Cardiac muscle cell (in vitro differentiated cells and primary cell): ENCODE results near the gene SPTB. TPM values are rescaled to one million over a fixed set of nuclear protein-coding genes. Genes with fewer than 3 reads are reported as not detected.

Experiments
- DNase-seq, 2 donors: peaks; one replicate each; pipeline versions ENCODE4 v3.0.0 to v3.0.0-alpha.2; 2010 to 2017; ENCODE audit warnings: low read depth in 1 of 2, low spot score in 1 of 2
- H3K27ac ChIP-seq: fragments of 200-600 bp; sonication (generic); 2 replicates; pipeline ENCODE4 v1.5.1; 2016
- H3K27me3 ChIP-seq: fragments of 200-600 bp; sonication (generic); 2 replicates; pipeline ENCODE4 v1.6.0; 2016; ENCODE audit warnings: control low read depth
- H3K36me3 ChIP-seq: fragments of 200-600 bp; sonication (generic); 2 replicates; pipeline ENCODE4 v1.5.1; 2016; ENCODE audit warnings: control low read depth
- H3K4me1 ChIP-seq: fragments of 200-600 bp; sonication (generic); 2 replicates; pipeline ENCODE4 v1.8.1; 2017; ENCODE audit warnings: low read depth, mild to moderate bottlenecking, mixed run types
- H3K4me3 ChIP-seq: fragments of 200-600 bp; sonication (generic); 2 replicates; pipeline ENCODE4 v1.5.1; 2016; ENCODE audit warnings: mild to moderate bottlenecking
- H3K9me3 ChIP-seq: fragments of 200-600 bp; sonication (generic); 2 replicates; pipeline ENCODE4 v1.5.1; 2017; ENCODE audit warnings: low read depth, mild to moderate bottlenecking, control low read depth
- CTCF ChIP-seq: IDR thresholded peaks from 2 replicates; pipeline ENCODE4 v1.5.1; 2012; ENCODE audit warnings: low read depth, mild to moderate bottlenecking, low read length
- polyA plus RNA-seq: library from polyadenylated mRNA; unstranded; fragments of >200 nt; fragmentation: Nextera tagmentation; extraction: Ambion mirVana; gene quantifications from 2 replicates; pipeline ENCODE4 v1.2.1, GENCODE V29; 2016
- total RNA-seq: library from RNA; depleted of rRNA; stranded (reverse); fragments of >200 nt; gene quantifications from 2 replicates; pipeline ENCODE4 v1.2.3, GENCODE V29; 2016

Gene SPTB
- total and polyA plus RNA-seq, 2 experiments from 2014 or later: 9.2 to 9.9 TPM

GRCh38 chr14:64706119-64706592, 173.6 kb downstream of the SPTB start:
- no peak for DNase-seq
- H3K4me1 ChIP-seq: peaks cover 60% of the 10 kb centered on the region
- peak overlapping the region; percentile 52 for H3K27ac ChIP-seq

GRCh38 chr14:64705381-64706118, 174.2 kb downstream of the SPTB start:
- no peak for TF ChIP-seq CTCF
- Histone ChIP-seq H3K27me3 (no peaks in the 10 kb centered on the region), H3K4me3 (peak overlapping the region; percentile 67), H3K27ac (peak overlapping the region; percentile 84), H3K36me3 (no peaks in the 10 kb centered on the region), H3K4me1 (peaks cover 60% of the 10 kb centered on the region), H3K9me3 (no peaks in the 10 kb centered on the region)
- DNase-seq: no peak

More at GRCh38 chr14:64706119-64706592, 173.6 kb downstream of the SPTB start:
- H3K27me3 ChIP-seq: no peaks in the 10 kb centered on the region
- TF ChIP-seq CTCF: no peak
- H3K9me3 ChIP-seq: no peaks in the 10 kb centered on the region
- H3K36me3 ChIP-seq: no peaks in the 10 kb centered on the region
- peak overlapping the region; percentile 67 for H3K4me3 ChIP-seq

- no peaks in the 10 kb centered on the region for H3K9me3 ChIP-seq
- H3K27me3 ChIP-seq: no peaks in the 10 kb centered on the region
- no peak for TF ChIP-seq CTCF
- no peaks in the 10 kb centered on the region for H3K36me3 ChIP-seq
- peak overlapping the region; percentile 67 for H3K4me3 ChIP-seq
- H3K27ac ChIP-seq: peak overlapping the region; percentile 84
- DNase-seq: peak; percentile 32 to 58
- peaks cover 55% of the 10 kb centered on the region for H3K4me1 ChIP-seq
Observed at GRCh38 chr14:64704743-64705380, 174.8 kb downstream of the SPTB start.

GRCh38 chr14:64704143-64704742, 175.5 kb downstream of the SPTB start, which contains the start of gene PLEKHG3:
PLEKHG3 (plus strand) TSS chr14:64704424; CDS start chr14:64727632, 23,208 bp downstream.
- Histone ChIP-seq H3K4me1 (peaks cover 51% of the 10 kb centered on the region), H3K27me3 (no peaks in the 10 kb centered on the region), H3K36me3 (no peaks in the 10 kb centered on the region), H3K27ac (peak within 1 kb of the TSS; percentile 84), H3K9me3 (no peaks in the 10 kb centered on the region), H3K4me3 (peak within 1 kb of the TSS; percentile 67)
- peak; percentile 85 to 90 for DNase-seq
- no peak for TF ChIP-seq CTCF

GRCh38 chr14:64703395-64704142, 176.1 kb downstream of the SPTB start:
- peak in 1 of 2 donors; percentile 46 for DNase-seq
- Histone ChIP-seq H3K4me3 (peak overlapping the region; percentile 67), H3K9me3 (no peaks in the 10 kb centered on the region), H3K36me3 (no peaks in the 10 kb centered on the region), H3K4me1 (peaks cover 50% of the 10 kb centered on the region), H3K27me3 (no peaks in the 10 kb centered on the region), H3K27ac (peak overlapping the region; percentile 84)
- TF ChIP-seq CTCF: no peak
